K562 (cell line): Measurements from ENCODE around the gene CEP78. TPM values are rescaled to one million over a fixed set of nuclear protein-coding genes. Genes with fewer than 3 reads are reported as not detected.

Experiments
- ATF6 ChIP-seq: sonication (generic); formaldehyde crosslinking; IDR thresholded peaks from 2 replicates; pipeline ENCODE4 v1.4.0; 2020; ENCODE audit warnings: mild to moderate bottlenecking, missing genetic modification reagents
- HDAC2 ChIP-seq: fragments of 450-650 bp; IDR thresholded peaks from 2 replicates; pipeline ENCODE4 v1.6.1; 2016; ENCODE audit warnings: mild to moderate bottlenecking
- YBX1 ChIP-seq: fragments of 450-650 bp; IDR thresholded peaks from 2 replicates; pipeline ENCODE4 v1.7.1; 2016; ENCODE audit warnings: mild to moderate bottlenecking
- YY1 ChIP-seq, 3 experiments: IDR thresholded peaks; 2 replicates each; pipeline ENCODE4 v1.6.1; 2011; ENCODE audit warnings: low read length in 2 of 3, mild to moderate bottlenecking in 2 of 3, moderate library complexity in 2 of 3, borderline replicate concordance in 1 of 3, control low read depth in 1 of 3, low read depth in 1 of 3; ENCODE audit not compliant: insufficient read depth in 3 of 3, insufficient replicate concordance in 2 of 3, control insufficient read depth in 1 of 3, insufficient read length in 1 of 3; ENCODE audit errors: extremely low read depth in 1 of 3
- ZBTB2 ChIP-seq: fragments of 450-650 bp; IDR thresholded peaks from 2 replicates; pipeline ENCODE4 v1.6.1; 2016; ENCODE audit warnings: antibody characterized with exemption
- ZFP91 ChIP-seq: sonication (generic); formaldehyde crosslinking; IDR thresholded peaks from 2 replicates; pipeline ENCODE4 v1.8.0; 2022; ENCODE audit warnings: mild to moderate bottlenecking, missing genetic modification reagents
- polyA plus RNA-seq, 8 experiments: library from polyadenylated mRNA; depleted of rRNA in 4 of 8; stranded (reverse) in 5 of 8; unstranded in 3 of 8; fragments of >200 nt; fragmentation: Nextera tagmentation in 2 of 8; fragmentation: Illumina TruSeq in 1 of 8; extraction: Ambion mirVana in 2 of 8; extraction: Trizol in 1 of 8; gene quantifications; 2 replicates each; pipeline versions ENCODE4 v1.2.1 to v1.2.3, GENCODE V29; 2011 to 2014; ENCODE audit warnings: inconsistent platforms in 1 of 8, missing spikeins in 1 of 8
- total RNA-seq, 7 experiments: library from RNA; depleted of rRNA in 6 of 7; stranded (reverse); fragments of >200 nt in 6 of 7; fragmentation: Illumina TruSeq in 2 of 7; extraction: Trizol in 2 of 7; gene quantifications; 2 replicates each; pipeline versions ENCODE4 v1.2.1 to v1.2.3, GENCODE V29; 2011 to 2021; ENCODE audit warnings: low replicate concordance in 1 of 7

Gene CEP78
- total and polyA plus RNA-seq, 9 of the 15 experiments (the other 6 are each of a cell fraction or from before 2014, with no cell fraction given), result 3.5 to 26.0 (median 21.5) TPM

GRCh38 chr9:78303377-78304062, 67.6 kb downstream of the CEP78 start (continued):
- no peak for TF ChIP-seq ATF6
- TF ChIP-seq YBX1, result no peak
- no peak for TF ChIP-seq ZFP91 (CRISPR knock-in tag)
- TF ChIP-seq YY1 (IDR thresholded peaks at IDR 0.05; ENCODE audit: borderline replicate concordance in 1 of 3, control insufficient read depth in 1 of 3, extremely low read depth in 1 of 3, insufficient read depth in 3 of 3, insufficient read length in 1 of 3, insufficient replicate concordance in 2 of 3, low read depth in 1 of 3, low read length in 2 of 3), result no peak
- TF ChIP-seq HDAC2, result no peak
- no peak for TF ChIP-seq ZBTB2
